Breast epithelium (tissue), 4 donors: Measurements from ENCODE around the gene UPF3A. TPM values are rescaled to one million over a fixed set of nuclear protein-coding genes. Genes with fewer than 3 reads are reported as not detected.

Experiments
- DNase-seq, 2 donors: peaks; one replicate each; pipeline ENCODE4 v3.0.0-alpha.2; 2019; ENCODE audit warnings: low spot score in 2 of 2
- H3K27ac ChIP-seq, 2 donors: fragments of 200-600 bp; sonication (generic) in 1 of 2; one replicate each; pipeline ENCODE4 v1.5.1; 2016 to 2019; ENCODE audit warnings: mild to moderate bottlenecking in 1 of 2
- H3K27me3 ChIP-seq, 2 donors: fragments of 200-600 bp; sonication (generic) in 1 of 2; one replicate each; pipeline versions ENCODE4 v1.5.1 to v1.6.0; 2017 to 2019; ENCODE audit warnings: control low read depth in 1 of 2, mild to moderate bottlenecking in 1 of 2
- H3K36me3 ChIP-seq: fragments of 200-600 bp; one replicate; pipeline ENCODE4 v1.5.1; 2019
- H3K4me1 ChIP-seq, 2 donors: fragments of 200-600 bp; sonication (generic); one replicate each; pipeline ENCODE4 v1.5.1; 2016 to 2019; ENCODE audit warnings: control low read depth in 1 of 2
- H3K4me3 ChIP-seq, 3 donors: fragments of 200-600 bp; sonication (generic); 1 replicate in 2 of 3; 2 replicates in 1 of 3; pipeline ENCODE4 v1.5.1; 2016 to 2019; ENCODE audit warnings: mild to moderate bottlenecking in 3 of 3, moderate library complexity in 2 of 3
- H3K9me3 ChIP-seq, 2 donors: fragments of 200-600 bp; sonication (generic) in 1 of 2; one replicate each; pipeline ENCODE4 v1.5.1; 2016 to 2019; ENCODE audit warnings: control low read depth in 1 of 2
- POLR2A ChIP-seq: fragments of 450-650 bp; IDR thresholded peaks from one replicate; pipeline ENCODE4 v1.6.1; 2016; ENCODE audit warnings: antibody characterized with exemption, mild to moderate bottlenecking, moderate library complexity
- POLR2AphosphoS5 ChIP-seq, 3 donors: sonication (generic); formaldehyde crosslinking; IDR thresholded peaks; one replicate each; pipeline ENCODE4 v1.6.1; 2017; ENCODE audit warnings: antibody characterized with exemption in 3 of 3
- intact Hi-C: fragments of 100-400 bp; cut with DNase I; formaldehyde crosslinking; loops from one replicate; pipeline ENCODE4 v1.15.1; 2023; ENCODE audit warnings: low total_unique reads
- total RNA-seq, 3 donors: library from RNA; depleted of rRNA; stranded (reverse); fragments of >200 nt; gene quantifications; one replicate each; pipeline ENCODE4 v1.1.0, GENCODE V29; 2016
- TF ChIP-seq, protein P1 (sequence below), 3 donors: fragments of 450-650 bp; IDR thresholded peaks; one replicate each; pipeline ENCODE4 v1.5.1; 2016 to 2017; ENCODE audit warnings: antibody characterized with exemption in 3 of 3, mild to moderate bottlenecking in 3 of 3, moderate library complexity in 3 of 3

The UPF3A gene
- total RNA-seq, 3 donors from 2014 or later = 48.5 to 52.8 (median 49.6) TPM

DNA sequence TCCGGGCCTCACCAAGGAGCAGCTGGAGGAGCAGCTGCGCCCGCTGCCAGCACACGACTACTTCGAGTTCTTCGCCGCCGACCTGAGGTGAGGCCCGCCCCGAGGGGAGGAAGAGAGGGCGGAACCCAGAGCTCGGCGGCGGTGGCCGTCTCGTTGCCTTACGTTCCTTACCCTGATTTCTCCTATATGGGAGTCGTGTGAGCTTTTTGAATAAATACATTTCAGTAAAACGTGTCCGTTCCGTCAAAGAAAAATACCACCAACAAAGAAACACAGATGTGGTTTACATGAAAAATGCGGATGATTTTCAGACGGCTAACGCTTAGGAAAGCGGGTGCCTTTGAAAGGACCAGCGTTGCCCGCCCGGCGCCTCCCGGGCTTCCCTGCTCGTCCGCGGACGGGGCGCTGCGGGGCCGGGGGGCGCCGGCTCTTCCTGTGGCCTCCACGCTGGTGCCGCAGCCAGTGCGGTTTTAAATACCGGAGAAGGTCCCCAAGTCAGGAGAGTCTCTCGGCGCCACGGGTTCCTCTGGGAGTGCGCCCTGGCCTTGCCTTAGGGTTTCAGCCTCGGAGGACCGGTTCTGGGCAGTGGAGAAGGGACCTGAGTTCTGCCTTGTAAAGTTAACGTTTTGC is 755 bp downstream of the UPF3A start:
- DNase-seq = peak in 1 of 2 donors; percentile 54
- H3K4me3 ChIP-seq = peak overlapping the region; percentile 72 to 77 (median 76)
- no peaks in the 10 kb centered on the region for H3K27me3 ChIP-seq
- no peaks in the 10 kb centered on the region for H3K9me3 ChIP-seq
- H3K4me1 ChIP-seq = peaks cover 3 to 8% of the 10 kb centered on the region in 2 donors
- peak overlapping the region; percentile 96 to 98 for H3K27ac ChIP-seq
- TF ChIP-seq POLR2AphosphoS5 (IDR thresholded peaks at IDR 0.05) = peak in 2 of 3 donors; percentile 7 to 54
- TF ChIP-seq, protein P1, sequence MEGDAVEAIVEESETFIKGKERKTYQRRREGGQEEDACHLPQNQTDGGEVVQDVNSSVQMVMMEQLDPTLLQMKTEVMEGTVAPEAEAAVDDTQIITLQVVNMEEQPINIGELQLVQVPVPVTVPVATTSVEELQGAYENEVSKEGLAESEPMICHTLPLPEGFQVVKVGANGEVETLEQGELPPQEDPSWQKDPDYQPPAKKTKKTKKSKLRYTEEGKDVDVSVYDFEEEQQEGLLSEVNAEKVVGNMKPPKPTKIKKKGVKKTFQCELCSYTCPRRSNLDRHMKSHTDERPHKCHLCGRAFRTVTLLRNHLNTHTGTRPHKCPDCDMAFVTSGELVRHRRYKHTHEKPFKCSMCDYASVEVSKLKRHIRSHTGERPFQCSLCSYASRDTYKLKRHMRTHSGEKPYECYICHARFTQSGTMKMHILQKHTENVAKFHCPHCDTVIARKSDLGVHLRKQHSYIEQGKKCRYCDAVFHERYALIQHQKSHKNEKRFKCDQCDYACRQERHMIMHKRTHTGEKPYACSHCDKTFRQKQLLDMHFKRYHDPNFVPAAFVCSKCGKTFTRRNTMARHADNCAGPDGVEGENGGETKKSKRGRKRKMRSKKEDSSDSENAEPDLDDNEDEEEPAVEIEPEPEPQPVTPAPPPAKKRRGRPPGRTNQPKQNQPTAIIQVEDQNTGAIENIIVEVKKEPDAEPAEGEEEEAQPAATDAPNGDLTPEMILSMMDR (IDR thresholded peaks at IDR 0.05) = no peak
- intact Hi-C loops = no loop called here
- H3K36me3 ChIP-seq = no peaks in the 10 kb centered on the region

DNA sequence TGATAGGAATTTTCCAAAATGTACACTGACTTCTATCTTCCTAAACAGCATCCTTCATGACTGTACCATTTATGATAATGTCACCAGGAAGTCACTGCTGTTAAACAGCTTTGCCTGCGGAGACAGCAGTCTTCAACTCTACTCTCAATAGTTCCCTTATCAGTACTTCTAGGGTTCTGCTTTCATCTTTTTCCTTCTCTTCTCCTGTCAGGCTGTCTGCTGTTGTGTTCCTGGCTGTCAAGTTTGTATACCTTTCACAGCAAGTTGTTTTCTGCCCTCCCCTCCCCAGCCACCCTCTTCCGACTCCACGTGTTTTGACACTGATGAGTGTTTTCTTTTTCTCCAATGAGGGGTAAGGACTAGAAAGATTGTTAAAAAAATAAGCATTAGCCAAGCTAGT is 2.2 kb downstream of the UPF3A start:
- Histone ChIP-seq H3K9me3 (no peaks in the 10 kb centered on the region), H3K4me3 (no peak overlapping the region), H3K27me3 (no peaks in the 10 kb centered on the region), H3K27ac (no peak overlapping the region), H3K4me1 (peaks cover 3 to 8% of the 10 kb centered on the region in 2 donors), H3K36me3 (no peaks in the 10 kb centered on the region)
- intact Hi-C loops = no loop called here
- TF ChIP-seq POLR2AphosphoS5 (IDR thresholded peaks at IDR 0.05) (no peak), POLR2A (no peak)
- TF ChIP-seq, protein P1 (IDR thresholded peaks at IDR 0.05) = no peak
- no peak for DNase-seq

DNA sequence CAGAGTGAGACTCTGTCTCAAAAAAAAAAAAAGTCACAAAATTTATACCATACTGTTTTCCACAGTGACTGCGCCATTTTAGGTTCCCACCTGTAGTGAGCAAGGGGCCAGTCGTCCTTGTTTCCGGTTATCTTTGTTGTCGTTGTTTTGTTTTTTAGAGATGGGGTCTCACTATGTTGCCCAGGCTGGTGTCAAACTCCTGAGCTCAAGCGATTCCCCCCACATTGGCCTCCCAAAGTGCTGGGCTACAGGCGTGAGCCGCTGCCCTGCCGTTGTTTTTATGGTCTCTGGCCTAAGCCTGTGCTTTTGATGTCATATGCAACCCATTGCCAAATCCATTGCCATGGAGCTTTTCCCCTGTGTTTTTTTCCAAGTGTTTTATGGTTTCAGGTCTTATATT is 3.3 kb downstream of the UPF3A start:
- H3K4me1 ChIP-seq = peaks cover 3 to 8% of the 10 kb centered on the region in 2 donors
- TF ChIP-seq POLR2A (no peak), POLR2AphosphoS5 (IDR thresholded peaks at IDR 0.05) (no peak)
- TF ChIP-seq, protein P1 (IDR thresholded peaks at IDR 0.05) = no peak
- no peak for DNase-seq
- no peaks in the 10 kb centered on the region for H3K9me3 ChIP-seq
- no peak overlapping the region for H3K27ac ChIP-seq
- intact Hi-C loops = no loop called here
- no peaks in the 10 kb centered on the region for H3K27me3 ChIP-seq
- no peak overlapping the region for H3K4me3 ChIP-seq
- H3K36me3 ChIP-seq = no peaks in the 10 kb centered on the region

DNA sequence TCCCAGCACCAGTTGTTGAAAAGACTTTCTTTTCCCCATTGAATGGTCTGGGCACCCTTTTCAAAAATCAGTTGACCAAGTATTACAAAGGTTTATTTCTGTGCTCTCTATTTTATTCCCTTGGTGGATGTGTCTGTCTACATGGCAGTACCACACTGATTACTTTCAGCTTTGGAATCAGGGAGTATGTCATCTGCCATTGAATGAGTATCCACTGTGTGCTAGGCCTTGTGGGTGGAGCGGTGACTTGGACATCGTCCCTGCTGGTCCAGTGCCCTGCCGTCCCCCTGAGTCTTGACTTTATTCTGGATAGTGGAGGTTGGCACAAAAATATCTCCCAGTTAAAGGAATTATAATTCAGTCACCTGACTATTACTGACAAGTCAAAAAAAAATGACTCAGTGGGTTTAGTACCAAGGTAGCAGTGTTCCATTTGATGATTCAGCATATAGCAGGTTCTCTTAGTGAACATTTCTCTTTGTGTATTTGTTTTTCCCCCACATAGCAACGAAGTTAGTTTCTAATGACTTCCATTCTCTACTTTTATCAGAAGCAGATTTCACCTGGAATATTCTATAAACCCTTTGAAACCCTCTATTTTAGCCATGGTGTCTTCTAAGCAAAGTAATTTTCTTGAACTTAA is 3.9 kb downstream of the UPF3A start:
- no peak overlapping the region for H3K4me3 ChIP-seq
- no peaks in the 10 kb centered on the region for H3K27me3 ChIP-seq
- H3K4me1 ChIP-seq = peaks cover 3 to 8% of the 10 kb centered on the region in 2 donors
- no peak overlapping the region for H3K27ac ChIP-seq
- no peak for TF ChIP-seq POLR2AphosphoS5 (IDR thresholded peaks at IDR 0.05)
- TF ChIP-seq, protein P1 (IDR thresholded peaks at IDR 0.05) = no peak
- TF ChIP-seq POLR2A = no peak
- intact Hi-C loops = no loop called here
- no peaks in the 10 kb centered on the region for H3K36me3 ChIP-seq
- no peaks in the 10 kb centered on the region for H3K9me3 ChIP-seq
- no peak for DNase-seq

DNA sequence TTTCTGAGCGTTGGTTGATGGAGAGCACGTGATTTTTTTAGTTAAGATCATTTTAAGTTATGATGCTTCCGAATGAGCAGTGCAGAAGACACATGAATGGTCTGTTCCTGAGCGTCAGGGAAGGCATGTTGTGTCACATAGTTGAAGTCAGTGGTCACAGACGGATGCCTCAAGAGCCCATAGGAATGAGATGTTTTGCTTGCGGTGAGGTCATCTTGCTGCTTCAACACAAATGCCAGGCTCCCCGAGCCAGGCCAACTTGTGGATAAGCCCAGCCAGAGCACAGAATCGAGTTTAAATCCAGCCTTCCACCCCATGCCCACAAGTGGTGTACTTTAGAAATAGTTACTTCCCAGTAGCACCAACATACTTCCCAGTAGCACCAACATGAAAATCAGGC is 5.4 kb downstream of the UPF3A start:
- Histone ChIP-seq H3K27ac (no peak overlapping the region), H3K36me3 (no peaks in the 10 kb centered on the region), H3K27me3 (no peaks in the 10 kb centered on the region)

More for the DNA sequence above, 5.4 kb downstream of the UPF3A start:
- no peak for TF ChIP-seq POLR2A
- no peak for TF ChIP-seq POLR2AphosphoS5 (IDR thresholded peaks at IDR 0.05)
- TF ChIP-seq, protein P1 (IDR thresholded peaks at IDR 0.05) = no peak
- intact Hi-C loops = no loop called here
- no peak overlapping the region for H3K4me3 ChIP-seq
- H3K4me1 ChIP-seq = peaks cover 3 to 8% of the 10 kb centered on the region in 2 donors
- no peaks in the 10 kb centered on the region for H3K9me3 ChIP-seq
- no peak for DNase-seq
